B cell (primary cell): Measurements from ENCODE around the gene CSRP2. TPM values are rescaled to one million over a fixed set of nuclear protein-coding genes. Genes with fewer than 3 reads are reported as not detected.

Source experiments
- ATAC-seq: fragments of 200-7000 bp; cut with Tn5 transposase; one replicate; pipeline ENCODE4 v1.10.0; 2021; ENCODE audit warnings: low read depth, mild to moderate bottlenecking, moderate number of reproducible peaks, moderate library complexity
- CTCF ChIA-PET: fragments of 350-600 bp; sonication (Branson Sonifier 250); formaldehyde crosslinking; loops from one replicate; lab custom pipeline; 2021; ENCODE audit warnings: antibody characterized with exemption, inconsistent platforms; lab: Charles Lee
- POLR2A ChIA-PET: fragments of 350-600 bp; sonication (Branson Sonifier 250); formaldehyde crosslinking; loops from one replicate; lab custom pipeline; 2021; ENCODE audit warnings: antibody characterized with exemption; lab: Charles Lee
- DNase-seq: peaks from one replicate; pipeline ENCODE4 v3.0.0; 2013
- H2AFZ ChIP-seq: 2 replicates; pipeline ENCODE4 v1.6.1; 2012; ENCODE audit warnings: mild to moderate bottlenecking, low read depth, low read length; ENCODE audit not compliant: insufficient read depth, poor library complexity, severe bottlenecking
- H3K27ac ChIP-seq, 2 donors: 1 replicate in 1 of 2; 2 replicates in 1 of 2; pipeline ENCODE4 v1.5.1; 2012 to 2013; ENCODE audit warnings: low read length in 2 of 2, mild to moderate bottlenecking in 2 of 2, moderate library complexity in 1 of 2
- H3K27me3 ChIP-seq, 4 experiments: fragments of 200-600 bp in 1 of 4; sonication (generic) in 1 of 4; replicated peaks in 1 of 4; 1 replicate in 2 of 4; 2 replicates in 2 of 4; pipeline versions ENCODE4 v1.6.1 to v1.7.0; 2013 to 2016; ENCODE audit warnings: low read length in 3 of 4, mild to moderate bottlenecking in 2 of 4, mixed read lengths in 1 of 4, moderate library complexity in 1 of 4; ENCODE audit not compliant: insufficient read depth in 4 of 4, control insufficient read depth in 3 of 4; ENCODE audit errors: control extremely low read depth in 1 of 4
- H3K36me3 ChIP-seq, 2 experiments: replicated peaks in 1 of 2; 1 replicate in 1 of 2; 2 replicates in 1 of 2; pipeline versions ENCODE4 v1.6.1 to v1.7.1; 2013; ENCODE audit warnings: low read length in 1 of 2; ENCODE audit not compliant: insufficient read depth in 2 of 2, control insufficient read depth in 1 of 2; ENCODE audit errors: control extremely low read depth in 1 of 2, extremely low read depth in 1 of 2
- H3K4me1 ChIP-seq, 2 donors: fragments of 200-600 bp in 1 of 2; sonication (generic) in 1 of 2; 1 replicate in 1 of 2; 2 replicates in 1 of 2; pipeline versions ENCODE4 v1.5.1 to v1.6.1; 2013 to 2017; ENCODE audit warnings: low read length in 2 of 2; ENCODE audit not compliant: control insufficient read depth in 2 of 2, insufficient read depth in 2 of 2
- H3K4me2 ChIP-seq: replicated peaks from 2 replicates; pipeline ENCODE3; 2012; ENCODE audit warnings: mild to moderate bottlenecking, low read depth, low read length; ENCODE audit not compliant: poor library complexity, severe bottlenecking
- H3K4me3 ChIP-seq, 5 experiments: fragments of 200-600 bp in 1 of 5; sonication (generic) in 1 of 5; 1 replicate in 3 of 5; 2 replicates in 2 of 5; pipeline versions ENCODE4 v1.5.1 to v1.7.0; 2011 to 2016; ENCODE audit warnings: low read length in 4 of 5, mild to moderate bottlenecking in 4 of 5, low read depth in 2 of 5, control low read depth in 1 of 5, moderate library complexity in 1 of 5; ENCODE audit not compliant: insufficient read depth in 1 of 5; ENCODE audit errors: control extremely low read depth in 1 of 5, extremely low read depth in 1 of 5
- H3K79me2 ChIP-seq: fragments of 200-600 bp; sonication (generic); one replicate; pipeline ENCODE4 v1.6.0; 2016; ENCODE audit warnings: low read length; ENCODE audit not compliant: control insufficient read depth, insufficient read depth
- H3K9ac ChIP-seq: fragments of 200-600 bp; sonication (generic); 2 replicates; pipeline ENCODE4 v1.6.1; 2017; ENCODE audit warnings: mild to moderate bottlenecking, low read length, moderate library complexity
- H3K9me3 ChIP-seq, 3 donors: one replicate each; pipeline versions ENCODE4 v1.6.1 to v1.7.1; 2013; ENCODE audit warnings: low read length in 2 of 3; ENCODE audit not compliant: control insufficient read depth in 2 of 3, insufficient read depth in 1 of 3; ENCODE audit errors: control extremely low read depth in 1 of 3
- H4K20me1 ChIP-seq: 2 replicates; pipeline ENCODE4 v1.6.0; 2012; ENCODE audit warnings: mild to moderate bottlenecking, low read length; ENCODE audit not compliant: insufficient read depth, control insufficient read depth, poor library complexity, severe bottlenecking
- H3K27ac Mint-ChIP-seq: one replicate; pipeline ENCODE4 v1.8.0; 2021; ENCODE audit warnings: mixed read lengths
- H3K27me3 Mint-ChIP-seq: one replicate; pipeline ENCODE4 v1.8.0; 2021; ENCODE audit warnings: mixed read lengths
- H3K4me1 Mint-ChIP-seq: one replicate; pipeline ENCODE4 v1.8.0; 2021; ENCODE audit warnings: mixed read lengths
- H3K4me3 Mint-ChIP-seq: one replicate; pipeline ENCODE4 v1.8.0; 2021; ENCODE audit warnings: mixed read lengths
- H3K9me3 Mint-ChIP-seq: one replicate; pipeline ENCODE4 v1.8.0; 2022; ENCODE audit warnings: mixed read lengths; ENCODE audit not compliant: insufficient read depth
- EZH2 ChIP-seq: IDR thresholded peaks from 2 replicates; pipeline ENCODE4 v1.6.1; 2012; ENCODE audit warnings: borderline replicate concordance, low read depth, mild to moderate bottlenecking, moderate library complexity, low read length; ENCODE audit not compliant: insufficient read depth, poor library complexity, severe bottlenecking
- WGBS: methylation state at CpG from one replicate; pipeline ENCODE4 v1.1.5; 2013; ENCODE audit warnings: missing lambda C conversion rate; ENCODE audit not compliant: insufficient coverage; 5-methylcytosine and 5-hydroxymethylcytosine counted together
- intact Hi-C: fragments of 100-400 bp; cut with micrococcal nuclease; formaldehyde crosslinking; loops from one replicate; pipeline ENCODE4 v1.10.0; 2022
- polyA plus RNA-seq: library from polyadenylated mRNA; depleted of rRNA; stranded (reverse); fragments of >200 nt; gene quantifications from 2 replicates; pipeline ENCODE4 v1.2.3, GENCODE V29; 2012
- total RNA-seq, 2 donors: library from RNA; stranded (reverse); fragments of 120-200 nt in 1 of 2; gene quantifications; 1 replicate in 1 of 2; 2 replicates in 1 of 2; pipeline versions ENCODE4 v1.2.3 to v1.2.4, GENCODE V29; 2013 to 2022
- TF ChIP-seq, protein P1 (sequence below): fragments of 200-600 bp; IDR thresholded peaks from one replicate; pipeline ENCODE4 v1.8.0; 2022; ENCODE audit warnings: antibody characterized with exemption, mild to moderate bottlenecking

The CSRP2 gene
- total and polyA plus RNA-seq, 2 donors (not counting 1 experiment from before 2014, with no cell fraction given): 0.44 TPM; not detected in 1

DNA sequence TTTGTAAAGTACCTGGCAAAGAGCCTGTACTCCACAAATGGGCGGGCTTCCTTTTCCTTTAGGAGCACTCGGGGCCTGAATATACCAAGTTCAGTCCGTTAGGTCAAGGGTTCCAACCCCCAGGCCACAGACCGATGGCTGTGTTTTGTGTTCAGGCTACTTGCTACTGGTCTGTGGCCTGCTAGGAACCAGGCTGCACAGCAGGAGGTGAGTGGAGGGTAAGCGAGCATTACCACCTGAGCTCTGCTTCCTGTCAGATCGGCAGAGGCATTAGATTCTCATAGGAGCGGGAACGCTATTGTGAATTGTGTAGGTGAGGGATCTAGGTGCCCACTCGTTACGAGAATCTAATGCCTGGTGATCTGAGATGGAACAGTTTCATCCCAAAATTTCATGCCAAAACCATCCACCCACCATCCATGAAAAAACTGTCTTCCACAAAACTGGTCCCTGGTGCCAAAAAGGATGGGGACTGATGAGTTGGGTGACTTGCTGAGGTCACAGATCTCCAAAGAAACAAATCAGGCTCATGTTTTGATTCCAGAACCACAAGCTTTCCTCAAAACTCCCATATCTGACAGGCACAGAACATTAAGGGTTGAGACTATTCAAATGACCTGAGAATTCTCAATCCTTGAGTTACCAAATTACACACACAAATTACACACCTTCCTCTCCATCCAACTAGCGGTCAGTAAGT, 4.2 kb downstream of the CSRP2 start:
- peaks cover 50% of the 10 kb centered on the region for H3K27me3 Mint-ChIP-seq
- Histone ChIP-seq H2AFZ (no peak overlapping the region), H3K27ac (no peak overlapping the region), H4K20me1 (no peaks in the 10 kb centered on the region), H3K79me2 (no peaks in the 10 kb centered on the region), H3K36me3 (no peaks in the 10 kb centered on the region), H3K4me2 (no peak overlapping the region), H3K27me3 (peaks cover 0 to 27% (median 16%) of the 10 kb centered on the region in 4 experiments), H3K4me3 (no peak overlapping the region), H3K9ac (no peak overlapping the region), H3K9me3 (peaks cover 0 to 8% (median 0%) of the 10 kb centered on the region in 3 donors), H3K4me1 (peaks cover 11 to 14% of the 10 kb centered on the region in 2 donors)
- POLR2A ChIA-PET: no interaction called here
- peaks cover 12% of the 10 kb centered on the region for H3K4me1 Mint-ChIP-seq
- no peak overlapping the region for H3K4me3 Mint-ChIP-seq
- intact Hi-C loops: loop anchor here (10.0 kb wide), 1 partner anchor 790 kb away; the partner anchor contains the start of gene NAP1L1
- WGBS: 92% methylated on average over 6 of the region's 11 CpGs
- H3K27ac Mint-ChIP-seq: no peak overlapping the region
- ATAC-seq: no peak
- CTCF ChIA-PET: no interaction called here
- no peak for TF ChIP-seq EZH2
- TF ChIP-seq, protein P1, sequence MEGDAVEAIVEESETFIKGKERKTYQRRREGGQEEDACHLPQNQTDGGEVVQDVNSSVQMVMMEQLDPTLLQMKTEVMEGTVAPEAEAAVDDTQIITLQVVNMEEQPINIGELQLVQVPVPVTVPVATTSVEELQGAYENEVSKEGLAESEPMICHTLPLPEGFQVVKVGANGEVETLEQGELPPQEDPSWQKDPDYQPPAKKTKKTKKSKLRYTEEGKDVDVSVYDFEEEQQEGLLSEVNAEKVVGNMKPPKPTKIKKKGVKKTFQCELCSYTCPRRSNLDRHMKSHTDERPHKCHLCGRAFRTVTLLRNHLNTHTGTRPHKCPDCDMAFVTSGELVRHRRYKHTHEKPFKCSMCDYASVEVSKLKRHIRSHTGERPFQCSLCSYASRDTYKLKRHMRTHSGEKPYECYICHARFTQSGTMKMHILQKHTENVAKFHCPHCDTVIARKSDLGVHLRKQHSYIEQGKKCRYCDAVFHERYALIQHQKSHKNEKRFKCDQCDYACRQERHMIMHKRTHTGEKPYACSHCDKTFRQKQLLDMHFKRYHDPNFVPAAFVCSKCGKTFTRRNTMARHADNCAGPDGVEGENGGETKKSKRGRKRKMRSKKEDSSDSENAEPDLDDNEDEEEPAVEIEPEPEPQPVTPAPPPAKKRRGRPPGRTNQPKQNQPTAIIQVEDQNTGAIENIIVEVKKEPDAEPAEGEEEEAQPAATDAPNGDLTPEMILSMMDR: no peak
- no peaks in the 10 kb centered on the region for H3K9me3 Mint-ChIP-seq
- no peak for DNase-seq

DNA sequence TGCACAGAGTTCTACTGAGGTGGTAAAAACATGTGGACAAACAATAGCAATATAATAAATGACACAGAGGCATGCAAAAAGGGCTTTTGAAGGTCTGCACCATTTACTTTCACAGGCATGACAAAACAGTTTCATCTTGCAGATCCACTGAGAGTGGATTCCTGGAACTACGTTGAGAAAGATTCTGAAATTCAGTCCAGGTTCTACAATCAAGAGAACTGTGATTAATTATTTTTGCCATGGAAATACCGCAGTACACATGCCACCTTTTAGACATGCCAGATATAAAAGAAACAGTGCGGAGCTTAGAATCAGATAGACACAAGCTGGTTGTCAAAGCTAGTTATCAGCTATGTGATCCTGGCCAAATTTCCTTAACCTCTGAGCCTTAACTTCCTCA, 4.8 kb downstream of the CSRP2 start:
- intact Hi-C loops: loop anchor here (10.0 kb wide), 1 partner anchor 789 kb away; the partner anchor contains the start of gene NAP1L1
- no peak overlapping the region for H3K4me3 ChIP-seq
- H3K27me3 Mint-ChIP-seq: peaks cover 46% of the 10 kb centered on the region

More for the DNA sequence above, 4.8 kb downstream of the CSRP2 start:
- POLR2A ChIA-PET: no interaction called here
- whole genome bisulfite sequencing: 94% methylated on average over 2 of the region's 3 CpGs
- Histone ChIP-seq H3K9ac (no peak overlapping the region), H3K36me3 (no peaks in the 10 kb centered on the region), H3K27me3 (peaks cover 0 to 21% (median 13%) of the 10 kb centered on the region in 4 experiments), H3K27ac (no peak overlapping the region), H3K4me2 (no peak overlapping the region), H3K79me2 (no peaks in the 10 kb centered on the region), H4K20me1 (no peaks in the 10 kb centered on the region), H3K4me1 (peaks cover 7 to 8% of the 10 kb centered on the region in 2 donors), H2AFZ (no peak overlapping the region), H3K9me3 (peaks cover 0 to 8% (median 0%) of the 10 kb centered on the region in 3 donors)
- Mint-ChIP-seq H3K9me3 (no peaks in the 10 kb centered on the region), H3K4me1 (peaks cover 8% of the 10 kb centered on the region), H3K27ac (no peak overlapping the region), H3K4me3 (no peak overlapping the region)
- ATAC-seq (no peak), DNase-seq (no peak)
- no peak for TF ChIP-seq EZH2
- TF ChIP-seq, protein P1: no peak
- CTCF ChIA-PET: no interaction called here
